Psoas muscle (tissue), 8 donors: ENCODE measurements around the gene FABP3. TPM values are rescaled to one million over a fixed set of nuclear protein-coding genes. Genes with fewer than 3 reads are reported as not detected.
A peak's percentile ranks its signal among the peaks of the same experiment; 100 is the strongest.

Source experiments
- ATAC-seq, 4 donors: fragments of 200-7000 bp; cut with Tn5 transposase; one replicate each; pipeline ENCODE4 v1.9.1; 2020; ENCODE audit warnings: moderate library complexity in 3 of 4, mild to moderate bottlenecking in 2 of 4
- DNase-seq, 2 donors: peaks; one replicate each; pipeline ENCODE4 v3.0.0-alpha.2; 2020
- H3K27ac ChIP-seq: fragments of 200-600 bp; one replicate; pipeline ENCODE4 v1.8.0; 2022
- H3K27me3 ChIP-seq, 3 donors: fragments of 200-600 bp in 1 of 3; one replicate each; pipeline versions ENCODE4 v1.6.1 to v1.8.0; 2013 to 2022; ENCODE audit warnings: low read length in 2 of 3, mild to moderate bottlenecking in 2 of 3, moderate library complexity in 1 of 3; ENCODE audit not compliant: insufficient read depth in 3 of 3
- H3K36me3 ChIP-seq, 2 donors: fragments of 200-600 bp in 1 of 2; one replicate each; pipeline versions ENCODE4 v1.6.1 to v1.8.0; 2013 to 2022; ENCODE audit warnings: low read depth in 1 of 2, mild to moderate bottlenecking in 1 of 2, moderate library complexity in 1 of 2; ENCODE audit not compliant: insufficient read depth in 1 of 2
- H3K4me1 ChIP-seq: fragments of 200-600 bp; one replicate; pipeline ENCODE4 v1.8.0; 2022
- H3K4me3 ChIP-seq: fragments of 200-600 bp; one replicate; pipeline ENCODE4 v1.8.0; 2022; ENCODE audit warnings: mild to moderate bottlenecking
- H3K9me3 ChIP-seq: fragments of 200-600 bp; one replicate; pipeline ENCODE4 v1.8.0; 2022
- CTCF ChIP-seq: fragments of 200-600 bp; IDR thresholded peaks from one replicate; pipeline ENCODE4 v1.8.0; 2022; ENCODE audit warnings: antibody characterized with exemption
- WGBS, 3 donors: extraction: QIAGEN DNeasy Blood & Tissue Kit; methylation state at CpG; one replicate each; pipeline versions ENCODE4 v1.1.6 to v1.1.7; 2013; 5-methylcytosine and 5-hydroxymethylcytosine counted together
- intact Hi-C, 2 donors: fragments of 100-400 bp; cut with DNase I; formaldehyde crosslinking; loops; one replicate each; pipeline versions ENCODE4 v1.11.0 to v1.14.2; 2022
- polyA plus RNA-seq, 3 donors: library from polyadenylated mRNA; stranded (reverse); fragments of 200-250 nt; gene quantifications; one replicate each; pipeline ENCODE4 v1.2.3, GENCODE V29; 2013
- total RNA-seq, 4 donors: library from RNA; stranded (reverse); fragmentation: NEBNext Ultra II Directional in 2 of 4; extraction: Animal tissue kit (Norgen Biotek cat#: 25700) in 2 of 4; gene quantifications; one replicate each; pipeline versions ENCODE4 v1.2.1 to v1.2.4, GENCODE V29; 2021 to 2023
- donor health status: healthy with polysubstance abuse.
- donor health status: DM: no; HTN: no; CAD: no; lungs with moderate emphysema.
- donor health status: Bipolar disorder and iron deficiency.
- donor health status: healthy.
- donor health status: DM: yes; HTN: yes; CAD: no.
- donor health status: DM: no; HTN: no; CAD: no.
- donor health status: DM: no; HTN: no; CAD: no.
- donor health status: DM: yes; HTN: yes; CAD: no.

The FABP3 gene
- total and polyA plus RNA-seq, 7 donors = 467 to 4,001 (median 2,603) TPM

- DNase-seq (no peak), ATAC-seq (peak in 3 of 4 donors; percentile 8 to 19 (median 9))
- intact Hi-C loops = no loop called here
- H3K4me3 ChIP-seq = no peak overlapping the region
- 48 to 87% (median 59%) methylated on average over 6 of the region's 6 CpGs for WGBS, 3 donors
- TF ChIP-seq CTCF = no peak
- H3K36me3 ChIP-seq = peaks cover 5 to 67% of the 10 kb centered on the region in 2 donors
- no peaks in the 10 kb centered on the region for H3K27me3 ChIP-seq
- peak overlapping the region; percentile 71 for H3K27ac ChIP-seq
- H3K4me1 ChIP-seq = peaks cover 19% of the 10 kb centered on the region
- no peaks in the 10 kb centered on the region for H3K9me3 ChIP-seq
These were observed 11.3 kb downstream of the FABP3 start for GRCh38 chr1:31361607-31362006.

- ATAC-seq (no peak), DNase-seq (no peak)
- Histone ChIP-seq H3K4me1 (no peaks in the 10 kb centered on the region), H3K27me3 (no peaks in the 10 kb centered on the region), H3K4me3 (no peak overlapping the region), H3K36me3 (peaks cover 5 to 69% of the 10 kb centered on the region in 2 donors), H3K9me3 (no peaks in the 10 kb centered on the region), H3K27ac (no peak overlapping the region)
- 93 to 96% (median 94%) methylated on average over 2 of the region's 2 CpGs for WGBS, 3 donors
- intact Hi-C loops = no loop called here
- no peak for TF ChIP-seq CTCF
These were observed 16.4 kb downstream of the FABP3 start for GRCh38 chr1:31356427-31356826.

- TF ChIP-seq CTCF = no peak
- WGBS, 3 donors = 62 to 79% (median 77%) methylated on average over 3 of the region's 3 CpGs
- Histone ChIP-seq H3K27me3 (no peaks in the 10 kb centered on the region), H3K9me3 (no peaks in the 10 kb centered on the region), H3K4me3 (no peak overlapping the region), H3K36me3 (peaks cover 9 to 69% of the 10 kb centered on the region in 2 donors), H3K27ac (no peak overlapping the region), H3K4me1 (no peaks in the 10 kb centered on the region)
- ATAC-seq (no peak), DNase-seq (no peak)
- intact Hi-C loops = no loop called here
These were observed 18.6 kb downstream of the FABP3 start for GRCh38 chr1:31354283-31354682.

- DNase-seq = no peak
- WGBS, 3 donors = 77 to 94% (median 94%) methylated on average over 1 of the region's 1 CpG
These were observed 24.4 kb downstream of the FABP3 start for GRCh38 chr1:31348449-31348848.

More at GRCh38 chr1:31348449-31348848, 24.4 kb downstream of the FABP3 start:
- Histone ChIP-seq H3K27me3 (no peaks in the 10 kb centered on the region), H3K36me3 (peaks cover 6 to 68% of the 10 kb centered on the region in 2 donors), H3K4me1 (no peaks in the 10 kb centered on the region), H3K4me3 (no peak overlapping the region), H3K9me3 (no peaks in the 10 kb centered on the region), H3K27ac (no peak overlapping the region)
- no peak for ATAC-seq
- intact Hi-C loops = no loop called here
- no peak for TF ChIP-seq CTCF
